HUES6 (cell line): ENCODE data around the gene NFE2.
"Not testable (repeated sequence)": the region's sequence is repeated elsewhere in the genome, so short reads cannot be mapped to it uniquely, and the experiment has no call there.

Source experiments
- H3K27ac ChIP-seq: 2 replicates; pipeline ENCODE4 v1.7.0; 2013; ENCODE audit warnings: low read depth, mild to moderate bottlenecking, low read length, inconsistent platforms
- H3K27me3 ChIP-seq: 2 replicates; pipeline ENCODE4 v1.6.1; 2013; ENCODE audit warnings: low read length; ENCODE audit not compliant: control insufficient read depth, insufficient read depth
- H3K36me3 ChIP-seq: 2 replicates; pipeline ENCODE4 v1.6.1; 2013; ENCODE audit warnings: low read length; ENCODE audit not compliant: control insufficient read depth, insufficient read depth
- H3K4me1 ChIP-seq: 2 replicates; pipeline ENCODE4 v1.6.1; 2013; ENCODE audit warnings: low read length; ENCODE audit not compliant: control insufficient read depth, insufficient read depth
- H3K4me3 ChIP-seq: 2 replicates; pipeline ENCODE4 v1.5.1; 2013; ENCODE audit warnings: low read depth, low read length
- H3K9ac ChIP-seq: one replicate; pipeline ENCODE4 v1.6.1; 2013; ENCODE audit warnings: mild to moderate bottlenecking, low read length
- H3K9me3 ChIP-seq: 2 replicates; pipeline ENCODE4 v1.6.1; 2013; ENCODE audit warnings: low read depth, low read length; ENCODE audit not compliant: control insufficient read depth, insufficient read depth

The NFE2 gene

DNA sequence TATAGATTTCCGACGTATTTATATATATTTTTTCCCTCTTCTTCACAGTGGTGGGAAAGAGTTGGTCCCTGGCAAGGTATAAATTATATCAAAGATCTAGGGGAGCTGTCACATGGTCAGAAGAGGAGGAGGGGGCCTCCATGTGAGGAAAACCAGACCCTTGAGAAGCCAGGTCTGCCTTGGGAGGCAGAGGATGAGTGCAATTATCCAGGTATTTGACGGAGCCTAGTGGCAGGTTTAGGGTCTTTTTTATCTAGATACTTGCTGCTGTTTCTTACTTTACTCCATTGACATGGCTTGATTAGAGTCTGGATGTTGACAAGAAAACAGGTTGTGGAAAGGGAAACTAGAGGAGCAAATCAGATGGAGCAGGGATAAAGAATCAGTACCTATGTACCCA lies 29.6 kb upstream of the NFE2 start:
- no peak overlapping the region for H3K27ac ChIP-seq
- H3K4me1 ChIP-seq, result peaks cover 25% of the 10 kb centered on the region
- H3K36me3 ChIP-seq, result peaks cover 6% of the 10 kb centered on the region; the same call in 1 of the 2 replicates
- no peak overlapping the region for H3K4me3 ChIP-seq
- H3K27me3 ChIP-seq, result no peaks in the 10 kb centered on the region
- H3K9me3 ChIP-seq, result no peaks in the 10 kb centered on the region
- no peak overlapping the region for H3K9ac ChIP-seq

DNA sequence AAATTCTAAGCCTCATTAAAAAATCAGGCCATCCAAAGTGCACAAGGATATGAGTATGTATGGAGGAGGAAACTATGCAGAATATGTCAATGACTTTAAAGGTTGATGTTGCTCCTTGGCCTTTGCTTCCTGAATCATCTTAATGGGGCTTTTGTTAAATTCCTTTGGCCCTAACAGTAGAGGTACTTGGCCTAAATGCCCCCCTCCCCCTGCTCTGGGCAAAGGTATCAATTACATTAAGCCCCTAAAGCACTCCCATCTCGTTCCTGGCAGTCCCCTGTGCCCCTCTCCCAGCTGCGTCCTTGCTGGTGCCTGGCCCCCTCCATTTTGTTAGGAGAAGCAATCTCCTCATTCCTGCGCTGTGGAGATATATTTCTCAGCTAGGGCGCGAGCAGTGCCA lies 28.9 kb upstream of the NFE2 start:
- Histone ChIP-seq H3K4me3 (no peak overlapping the region; the same call in 1 of the 2 replicates), H3K27me3 (no peaks in the 10 kb centered on the region), H3K36me3 (peaks cover 6% of the 10 kb centered on the region; the same call in 1 of the 2 replicates), H3K4me1 (peaks cover 25% of the 10 kb centered on the region), H3K9ac (no peak overlapping the region), H3K9me3 (no peaks in the 10 kb centered on the region), H3K27ac (no peak overlapping the region; the same call in 1 of the 2 replicates)

DNA sequence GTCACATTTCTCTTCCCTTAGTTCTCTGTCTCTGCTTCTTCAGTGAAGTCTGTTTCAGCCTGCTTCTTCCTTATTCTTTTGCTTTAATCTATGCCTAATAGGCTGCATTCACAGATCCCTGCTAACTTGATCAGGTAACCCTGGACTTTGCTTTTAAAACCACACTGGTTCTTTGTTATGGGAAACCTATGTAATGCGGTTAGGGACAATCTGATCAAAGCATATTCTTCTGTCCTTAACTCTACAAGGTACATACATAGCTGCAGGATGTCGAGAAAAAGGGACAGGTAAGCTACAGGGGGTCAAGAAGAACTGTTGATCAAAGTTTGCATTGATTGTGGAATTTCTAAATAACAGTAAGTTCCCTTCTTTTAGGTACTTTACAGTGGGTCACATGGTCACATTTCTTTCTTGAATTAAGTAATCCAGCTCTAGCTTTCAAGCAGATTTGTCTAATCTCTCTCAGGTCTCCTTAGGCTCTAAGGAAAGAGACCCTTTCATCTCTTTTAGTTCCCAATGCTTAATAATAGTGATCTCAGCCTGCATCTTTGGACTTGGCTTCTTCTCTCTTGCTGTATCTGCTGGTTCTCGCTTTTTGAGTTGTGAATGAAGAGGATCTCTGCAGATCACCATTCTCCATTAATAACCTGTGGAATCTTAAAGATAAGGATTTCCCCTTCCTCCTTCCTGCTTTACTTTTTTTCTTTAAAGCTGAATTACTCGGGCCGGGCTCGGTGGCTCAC lies 28.0 kb upstream of the NFE2 start:
- H3K9ac ChIP-seq, result peak overlapping the region; percentile 0
- peak overlapping the region; percentile 7; the same call in 1 of the 2 replicates for H3K4me3 ChIP-seq
- no peak overlapping the region; the same call in 1 of the 2 replicates for H3K27ac ChIP-seq
- H3K36me3 ChIP-seq, result peaks cover 6% of the 10 kb centered on the region; the same call in 1 of the 2 replicates
- peaks cover 29% of the 10 kb centered on the region for H3K4me1 ChIP-seq
- no peaks in the 10 kb centered on the region for H3K27me3 ChIP-seq
- no peaks in the 10 kb centered on the region for H3K9me3 ChIP-seq

DNA sequence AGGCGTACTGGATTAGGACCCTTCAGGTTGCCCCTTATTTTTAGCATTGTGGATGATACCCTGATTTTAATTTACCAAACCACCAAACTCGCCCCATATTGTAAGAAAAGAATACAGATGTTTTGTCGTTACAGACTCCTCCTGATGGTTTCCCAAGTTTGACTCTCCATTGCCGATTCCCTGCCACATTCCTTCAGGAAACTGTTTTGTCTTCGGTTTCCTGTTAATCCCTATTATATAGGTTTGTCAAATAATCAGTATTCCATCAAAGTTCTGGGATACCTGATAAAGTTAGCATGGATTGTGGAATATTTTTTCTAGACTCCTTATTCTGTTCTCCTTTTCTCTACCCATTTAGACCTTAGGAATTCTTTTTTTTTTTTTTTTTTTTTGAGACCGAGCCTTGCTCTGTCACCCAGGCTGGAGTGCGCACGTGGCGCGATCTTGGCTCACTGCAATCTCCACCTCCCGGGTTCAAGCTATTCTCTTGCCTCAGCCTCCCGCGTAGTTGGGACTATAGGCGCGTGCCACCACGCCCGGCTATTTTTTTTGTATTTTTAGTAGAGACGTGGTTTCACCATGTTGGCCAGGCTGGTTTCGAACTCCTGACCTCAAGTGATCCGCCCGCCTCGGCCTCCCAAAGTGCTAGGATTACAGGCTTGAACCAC lies 24.8 kb upstream of the NFE2 start:
- H3K27ac ChIP-seq, result peak overlapping the region; percentile 89
- H3K36me3 ChIP-seq, H3K27me3 ChIP-seq, H3K9me3 ChIP-seq: not testable (repeated sequence)
- peak overlapping the region; percentile 95 for H3K9ac ChIP-seq
- H3K4me1 ChIP-seq, result peaks cover 25% of the 10 kb centered on the region
- H3K4me3 ChIP-seq, result peak overlapping the region; percentile 94

DNA sequence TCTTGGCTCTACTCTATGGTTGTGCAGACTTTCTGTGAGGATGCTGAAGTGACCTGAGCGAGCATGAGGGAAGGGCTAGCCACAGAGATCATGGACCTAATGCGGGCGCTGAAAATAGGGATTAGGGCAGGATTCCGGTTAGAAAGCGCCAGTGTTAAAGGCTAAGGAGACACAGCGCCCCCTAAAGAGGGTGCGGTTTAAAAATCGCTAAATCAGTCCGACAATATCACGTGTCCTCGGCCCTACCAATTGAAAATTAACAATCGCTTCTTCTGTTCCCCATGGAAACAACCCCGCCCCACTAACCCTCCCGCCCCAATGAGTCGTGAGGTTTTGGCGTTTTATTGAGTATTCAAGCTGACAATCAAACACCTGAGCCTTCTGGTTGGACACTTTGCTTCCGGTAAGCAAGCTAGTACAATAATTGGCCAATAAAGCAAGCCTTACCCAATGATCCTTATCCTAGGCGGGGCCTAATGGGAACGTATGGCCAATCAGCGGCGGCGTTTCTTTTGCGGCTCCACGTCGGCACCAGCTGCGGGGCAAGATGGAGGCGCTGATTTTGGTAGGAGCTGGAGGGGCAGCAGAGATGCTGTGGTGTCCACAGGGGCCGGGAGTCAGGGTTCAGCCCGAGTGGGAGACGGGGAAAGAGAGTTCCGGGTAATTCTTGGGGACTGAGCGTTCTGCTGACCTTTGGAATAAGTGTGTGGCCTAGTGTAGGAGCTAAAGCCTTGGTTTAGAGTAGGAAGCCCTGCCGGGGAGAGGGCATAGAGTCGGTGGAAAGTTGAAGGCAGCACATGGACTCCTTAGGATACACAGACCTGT lies 24.0 kb upstream of the NFE2 start, which contains the start of gene COPZ1:
COPZ1 (plus strand) TSS at position 515 of the 825 bp plus-strand sequence; CDS start at position 548, 33 bp downstream.
- Histone ChIP-seq H3K4me3 (peak within 1 kb of the TSS; percentile 94), H3K27ac (peak within 1 kb of the TSS; percentile 89), H3K27me3 (no peaks in the 10 kb centered on the region), H3K4me1 (peaks cover 18% of the 10 kb centered on the region), H3K9ac (peak within 1 kb of the TSS; percentile 95), H3K36me3 (no peaks in the 10 kb centered on the region), H3K9me3 (no peaks in the 10 kb centered on the region)

DNA sequence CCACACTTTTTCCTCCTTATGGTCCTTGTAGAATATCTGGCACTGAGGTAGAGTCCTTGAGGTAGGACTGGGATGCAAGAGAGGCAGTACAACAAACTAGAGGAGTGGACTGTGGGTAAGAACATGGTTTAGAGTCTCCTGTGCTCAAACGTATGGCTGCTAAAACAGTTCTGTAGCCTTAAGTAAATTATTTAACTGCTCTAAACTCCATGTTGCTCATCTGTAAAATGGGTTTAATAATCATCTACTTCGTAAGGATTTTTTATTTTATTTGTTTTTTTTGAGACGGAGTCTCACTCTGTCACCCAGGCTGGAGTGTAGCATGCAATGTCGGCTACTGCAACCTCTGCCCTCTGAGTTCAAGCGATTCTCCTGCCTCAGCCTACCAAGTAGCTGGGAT lies 20.5 kb upstream of the NFE2 start:
- Histone ChIP-seq H3K27ac (no peak overlapping the region), H3K4me1 (0 out of 2 replicates have a peak, but pooled peaks cover 4% of the 10 kb centered on the region), H3K36me3 (no peaks in the 10 kb centered on the region), H3K27me3 (no peaks in the 10 kb centered on the region), H3K4me3 (no peak overlapping the region), H3K9ac (no peak overlapping the region), H3K9me3 (no peaks in the 10 kb centered on the region)

DNA sequence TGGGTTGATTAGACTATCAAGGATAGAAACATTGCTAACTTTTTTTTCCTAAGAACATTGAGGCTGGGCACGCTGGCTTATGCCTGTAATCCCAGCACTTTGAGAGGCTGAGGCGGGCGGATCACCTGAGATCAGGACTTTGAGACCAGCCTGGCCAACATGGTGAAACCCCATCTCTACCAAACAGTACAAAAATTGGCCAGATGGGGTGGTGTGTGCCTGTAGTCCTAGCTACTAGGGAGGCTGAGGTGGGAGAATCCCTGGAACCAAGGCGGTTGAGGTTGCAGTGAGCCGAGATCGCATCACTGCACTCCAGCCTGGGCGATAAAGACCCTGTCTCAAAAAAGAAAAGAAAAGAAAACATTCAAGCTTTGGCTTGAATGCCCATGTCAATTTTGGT lies 11.5 kb upstream of the NFE2 start:
- H3K9me3 ChIP-seq, H3K9ac ChIP-seq, H3K4me3 ChIP-seq, H3K36me3 ChIP-seq, H3K27me3 ChIP-seq, H3K27ac ChIP-seq, H3K4me1 ChIP-seq: not testable (repeated sequence)

DNA sequence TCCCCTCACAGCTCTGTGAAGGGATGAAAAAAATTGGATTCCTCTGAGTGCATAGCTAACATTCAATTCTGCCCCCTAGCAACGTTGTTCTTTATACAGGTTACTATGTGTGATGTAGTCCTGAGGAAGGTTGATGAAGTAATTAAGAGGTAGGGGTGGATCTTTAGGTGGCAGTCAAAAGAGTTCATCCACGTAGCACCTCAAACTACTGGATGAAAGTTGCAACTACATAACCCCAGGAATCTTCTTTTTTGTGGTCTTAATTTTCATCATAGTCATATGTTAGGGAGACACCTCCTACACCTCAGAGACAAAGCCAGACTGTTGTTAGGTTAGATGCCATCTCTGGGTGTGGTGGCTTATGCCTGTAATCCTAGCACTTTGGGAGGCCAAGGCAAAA lies 10.2 kb upstream of the NFE2 start:
- no peaks in the 10 kb centered on the region for H3K9me3 ChIP-seq
- no peaks in the 10 kb centered on the region for H3K27me3 ChIP-seq
- peaks cover 8% of the 10 kb centered on the region for H3K4me1 ChIP-seq

DNA sequence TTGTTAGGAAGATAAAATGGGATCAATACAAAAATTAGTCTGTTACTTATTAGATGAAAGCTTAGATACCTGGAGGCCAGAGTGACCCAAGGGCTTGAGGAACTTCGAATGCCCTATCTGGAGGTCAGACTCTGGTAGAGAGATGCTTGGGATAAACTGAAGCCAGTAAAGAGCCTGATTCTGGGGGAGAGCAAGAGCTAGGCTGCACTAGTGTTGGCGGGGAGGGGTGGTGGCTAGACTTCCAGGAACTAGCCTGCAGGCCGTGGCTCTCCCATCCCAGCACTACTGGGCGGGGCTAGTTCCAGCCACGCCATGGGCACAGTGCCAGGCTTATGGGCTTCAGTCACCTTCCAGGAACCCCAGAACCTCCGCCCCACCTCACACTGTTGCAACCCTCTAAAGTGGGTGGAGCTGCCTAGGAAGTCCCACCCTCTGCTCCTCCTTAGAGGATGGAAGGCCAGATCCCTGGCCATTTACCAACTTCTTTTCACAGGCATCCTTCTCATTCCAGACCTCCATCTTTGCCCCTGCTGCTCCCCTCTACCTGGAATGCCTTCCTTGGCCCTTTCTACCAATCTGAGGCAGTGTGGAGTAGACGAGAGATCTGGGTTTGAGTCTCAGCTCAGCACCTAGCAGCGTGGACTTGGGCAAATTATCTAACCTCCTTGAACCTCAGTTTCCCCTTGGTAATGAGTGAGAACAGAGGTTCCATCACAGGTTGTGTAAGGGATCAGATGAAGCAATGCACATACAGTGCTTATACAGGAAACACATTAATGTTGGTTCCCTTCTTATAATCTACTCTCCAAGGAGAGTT lies 6.3 kb upstream of the NFE2 start:
- H3K9ac ChIP-seq, result no peak overlapping the region
- H3K4me3 ChIP-seq, result no peak overlapping the region
- no peaks in the 10 kb centered on the region for H3K36me3 ChIP-seq
- no peaks in the 10 kb centered on the region for H3K27me3 ChIP-seq
- peaks cover 27% of the 10 kb centered on the region for H3K4me1 ChIP-seq
- no peaks in the 10 kb centered on the region for H3K9me3 ChIP-seq
- H3K27ac ChIP-seq, result no peak overlapping the region

More for the DNA sequence above, 10.2 kb upstream of the NFE2 start:
- Histone ChIP-seq H3K27ac (no peak overlapping the region), H3K4me3 (no peak overlapping the region), H3K36me3 (no peaks in the 10 kb centered on the region), H3K9ac (no peak overlapping the region)

DNA sequence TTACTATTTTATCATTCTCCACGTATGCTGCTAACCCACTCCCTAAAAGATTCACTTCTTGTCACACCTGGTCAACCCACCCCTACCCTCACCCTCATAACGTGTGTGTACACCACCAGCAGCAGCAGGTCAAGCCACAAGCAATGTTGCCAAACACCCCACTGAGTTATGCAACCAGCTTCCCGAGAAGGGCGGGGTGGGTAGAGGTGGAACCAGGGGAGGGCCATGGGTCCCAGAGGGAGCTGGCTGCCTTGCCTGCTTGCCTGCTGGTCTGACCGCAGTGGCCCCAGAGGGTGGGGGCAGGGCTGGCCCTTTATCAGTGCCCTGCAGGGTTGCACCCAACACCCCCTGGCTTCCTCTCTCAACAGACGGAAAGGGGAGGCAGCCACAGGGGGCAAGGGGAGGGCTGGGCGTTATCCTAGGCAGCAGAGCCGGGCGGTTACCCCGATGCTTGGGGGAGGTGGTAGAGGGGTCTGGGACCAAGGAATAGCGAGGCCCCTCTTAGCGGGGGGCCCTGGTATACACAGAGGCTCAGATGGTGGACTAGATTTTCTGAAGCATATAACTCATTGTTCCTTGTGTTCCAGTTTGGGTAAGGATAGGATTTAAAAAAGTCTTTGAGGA lies 3.5 kb upstream of the NFE2 start:
- no peak overlapping the region for H3K9ac ChIP-seq
- peaks cover 50% of the 10 kb centered on the region for H3K4me1 ChIP-seq
- H3K27me3 ChIP-seq, result no peaks in the 10 kb centered on the region
- no peaks in the 10 kb centered on the region for H3K36me3 ChIP-seq
- H3K4me3 ChIP-seq, result peak overlapping the region; percentile 27; the same call in 1 of the 2 replicates
- H3K27ac ChIP-seq, result no peak overlapping the region
- H3K9me3 ChIP-seq, result no peaks in the 10 kb centered on the region
